NCI-H526 (cell line): ENCODE data around the gene C1QTNF5.

Experiments
- DNase-seq, 2 experiments: peaks; one replicate each; lab custom pipeline; 2025; lab: John Stamatoyannopoulos, UW

The C1QTNF5 gene

DNA sequence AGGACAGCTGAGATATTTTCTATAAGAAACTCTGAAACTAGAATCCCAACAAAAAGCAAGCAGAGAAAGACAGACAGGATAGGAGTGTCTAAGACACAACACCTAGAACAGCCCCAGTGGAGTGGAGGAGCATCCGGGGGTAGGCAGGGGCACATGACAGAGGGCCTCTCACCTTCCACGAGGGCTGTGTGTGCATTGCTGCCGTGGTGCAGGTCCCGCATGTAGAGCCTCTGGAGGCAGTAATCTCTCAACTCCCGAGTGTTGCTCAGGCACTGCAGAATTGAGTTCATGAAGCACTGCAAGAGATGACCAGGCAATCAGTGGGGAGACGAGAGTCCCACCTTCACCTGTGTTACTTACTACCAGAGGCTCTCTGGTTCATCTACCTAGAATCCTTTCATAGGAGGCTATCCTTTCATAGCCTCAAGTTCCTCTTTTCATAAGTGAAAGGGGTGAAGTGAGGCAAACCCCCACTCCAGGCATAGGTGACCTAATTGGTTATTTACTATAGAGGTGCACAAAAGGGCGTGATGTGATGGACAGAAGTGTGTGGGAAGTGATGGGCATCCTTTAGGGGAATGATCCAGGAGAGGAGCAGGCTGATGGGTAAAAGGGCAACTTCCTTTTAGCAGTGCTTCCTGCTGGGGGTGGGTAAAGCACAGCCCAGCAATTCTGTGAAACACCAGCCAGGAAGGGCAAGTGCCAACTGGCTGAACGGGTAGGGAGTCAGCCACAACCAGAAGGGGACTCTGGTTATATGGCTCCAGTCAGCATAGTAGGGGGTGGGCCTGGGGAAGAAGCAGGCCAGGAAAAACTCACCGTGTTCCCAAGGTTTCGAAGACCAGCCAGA, 18.9 kb upstream of the C1QTNF5 start:
- no peak for DNase-seq

- no peak for DNase-seq
These were observed 16.4 kb upstream of the C1QTNF5 start for GRCh38 chr11:119357074-119357473.

DNA sequence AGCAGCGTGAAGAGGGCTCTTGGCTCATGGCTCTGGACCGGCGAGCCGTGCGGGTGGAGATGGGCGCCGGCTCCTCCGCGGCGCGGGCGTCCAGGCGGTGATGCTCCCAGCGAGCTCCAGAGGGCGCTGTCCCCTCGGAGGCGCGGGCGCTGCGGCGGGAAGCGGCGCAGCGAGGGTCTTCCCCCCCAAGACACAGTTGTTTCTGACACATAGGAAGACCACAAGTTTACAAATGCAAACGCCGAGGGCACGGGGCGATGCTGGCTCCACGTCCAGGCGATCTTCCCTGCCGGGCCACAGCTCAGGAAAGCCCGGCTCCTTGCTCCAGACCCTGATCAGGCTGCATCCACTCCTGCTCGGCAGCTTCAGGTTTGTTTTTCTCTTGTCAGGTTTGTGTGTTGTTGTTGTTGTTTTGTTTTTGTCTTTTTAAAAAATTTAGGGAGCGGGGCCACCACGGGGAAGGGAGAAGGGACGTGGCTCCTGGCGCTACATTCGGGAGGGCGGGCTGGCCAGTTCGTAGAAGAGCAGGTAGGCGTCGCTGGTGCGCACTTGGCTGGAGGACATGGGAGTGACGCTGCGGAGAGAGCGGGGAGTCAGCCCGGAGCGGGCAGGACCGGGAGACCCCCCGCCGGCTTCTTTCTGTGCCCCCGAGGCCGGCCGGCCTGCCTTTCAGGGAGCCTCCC, 15.8 kb upstream of the C1QTNF5 start:
- peak; percentile 62 to 93 for DNase-seq

DNA sequence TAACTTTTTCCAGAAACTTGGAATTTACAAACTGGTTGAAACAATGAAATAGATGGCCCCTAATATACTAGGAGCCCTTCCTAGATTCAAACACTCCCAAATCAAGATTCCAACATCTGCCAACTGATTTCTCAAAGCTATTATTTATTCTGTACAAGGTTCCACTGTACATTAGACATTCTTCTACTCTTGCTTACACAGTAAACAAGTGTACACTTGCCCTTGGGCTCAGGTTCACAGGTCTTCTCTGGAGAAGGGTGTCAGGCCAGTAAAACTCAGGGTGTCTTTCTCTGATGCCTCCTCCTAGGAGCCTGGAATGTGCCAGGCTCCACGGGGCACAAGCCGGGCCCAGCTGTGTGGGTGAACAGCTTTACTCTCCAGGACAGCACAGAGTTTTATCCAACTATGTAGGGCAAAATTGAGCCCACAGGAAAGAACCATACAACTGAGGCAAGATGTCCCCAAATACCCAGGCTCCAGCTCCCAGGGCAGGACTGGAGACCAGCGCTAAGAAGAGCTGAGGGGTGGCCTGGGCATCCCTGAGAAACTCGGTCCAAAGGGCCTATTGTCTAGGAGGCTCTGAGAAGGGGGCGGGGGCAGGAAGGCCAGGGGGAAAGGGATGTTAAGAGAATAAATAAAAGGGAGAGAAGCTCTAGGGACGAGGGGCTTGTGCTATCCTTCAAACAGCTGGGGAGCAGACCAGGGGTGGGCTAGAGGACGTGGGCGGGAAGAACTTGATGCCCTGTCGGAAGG, 14.6 kb upstream of the C1QTNF5 start:
- no peak for DNase-seq

DNA sequence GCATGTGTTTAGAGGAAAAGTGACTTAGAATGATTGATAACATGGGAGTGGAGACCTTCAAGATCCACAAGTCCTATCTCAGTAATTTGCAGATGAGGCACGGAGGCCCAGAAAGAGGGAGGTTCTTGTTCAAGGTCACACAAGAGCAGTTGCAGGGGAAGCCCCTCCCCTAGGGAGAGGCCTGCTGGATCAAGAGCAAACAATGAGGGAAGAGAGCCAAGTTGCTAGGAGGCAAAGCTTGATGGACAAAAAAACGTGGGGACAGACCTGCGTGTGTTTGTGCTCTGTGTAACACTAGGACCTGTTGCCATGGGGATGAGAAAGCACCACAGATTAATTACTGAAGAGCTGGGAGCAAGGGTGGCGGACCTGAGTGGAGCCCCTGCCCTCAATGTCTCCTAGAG, 12.2 kb upstream of the C1QTNF5 start:
- peak; percentile 69 to 71 for DNase-seq

DNA sequence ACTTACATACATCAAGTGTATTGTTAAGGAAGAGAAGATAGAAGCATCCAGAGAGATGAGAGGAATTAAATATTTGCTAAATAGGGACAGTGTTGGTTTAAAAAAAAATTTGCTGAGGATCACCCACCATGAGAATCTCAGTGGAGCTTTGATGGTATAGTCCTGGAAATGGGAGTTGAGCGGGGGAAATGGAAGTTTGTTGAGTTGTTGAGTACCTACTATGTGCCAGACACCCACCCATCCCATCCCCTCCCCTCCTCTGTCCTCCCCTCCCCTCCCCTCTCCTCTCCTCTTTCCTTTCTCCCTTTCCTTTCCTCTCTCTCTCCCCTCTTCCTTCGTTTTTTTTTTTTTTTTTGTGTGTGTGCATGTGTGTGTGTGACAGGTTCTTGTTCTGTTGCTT, 10.5 kb upstream of the C1QTNF5 start:
- DNase-seq: no peak

DNA sequence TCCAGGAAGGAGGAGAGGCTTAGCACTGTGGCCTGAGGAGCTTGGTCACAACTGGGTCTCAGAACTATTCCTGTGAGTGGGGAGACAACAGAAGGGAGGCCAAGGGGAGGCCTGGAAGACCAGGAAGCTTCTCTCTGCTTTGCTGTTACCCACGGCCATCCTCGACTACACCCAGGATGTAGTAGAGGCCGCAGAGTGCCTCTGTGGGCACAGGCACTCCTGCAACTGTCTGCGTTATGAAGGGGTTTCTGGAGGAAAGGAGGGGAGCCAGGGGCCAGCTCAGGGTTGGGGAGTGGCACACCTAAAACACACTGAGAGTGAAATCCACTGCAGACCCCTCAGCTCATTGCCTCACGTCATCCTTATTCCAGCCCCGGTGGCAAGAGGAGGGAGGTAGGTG, 9.6 kb upstream of the C1QTNF5 start:
- DNase-seq: no peak

DNA sequence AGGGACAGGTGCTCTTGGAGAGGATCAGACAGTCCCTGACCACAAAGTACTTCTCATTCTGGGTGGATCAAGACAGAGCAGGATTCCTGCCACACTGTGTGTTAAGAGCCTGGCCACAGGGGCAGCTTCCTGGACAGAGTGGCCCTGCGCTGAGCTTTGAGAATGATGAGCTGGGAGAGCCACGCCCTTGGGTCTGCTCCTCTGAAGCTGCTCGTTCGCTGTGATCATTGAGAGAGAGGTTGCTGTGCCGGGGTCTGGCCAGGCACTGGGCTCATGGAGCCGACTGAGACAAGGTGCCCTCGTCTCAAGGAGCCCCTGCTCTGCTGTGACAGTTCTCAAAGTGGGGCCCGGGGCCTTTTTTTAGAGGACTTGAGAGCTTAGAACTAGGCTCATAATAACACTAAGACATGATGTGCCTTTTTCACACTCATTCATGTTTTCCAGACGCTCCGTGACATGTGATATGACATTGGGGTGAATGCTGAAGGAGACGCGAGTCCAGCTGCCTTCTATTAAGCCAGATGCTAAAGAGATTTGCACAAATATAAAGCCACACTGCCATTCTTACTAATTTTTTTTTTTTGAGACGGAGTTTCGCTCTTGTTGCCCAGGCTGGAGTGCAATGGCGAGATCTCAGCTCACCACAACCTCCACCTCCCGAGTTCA, 7.4 kb upstream of the C1QTNF5 start:
- DNase-seq: peak in 1 of 2 experiments; percentile 55

DNA sequence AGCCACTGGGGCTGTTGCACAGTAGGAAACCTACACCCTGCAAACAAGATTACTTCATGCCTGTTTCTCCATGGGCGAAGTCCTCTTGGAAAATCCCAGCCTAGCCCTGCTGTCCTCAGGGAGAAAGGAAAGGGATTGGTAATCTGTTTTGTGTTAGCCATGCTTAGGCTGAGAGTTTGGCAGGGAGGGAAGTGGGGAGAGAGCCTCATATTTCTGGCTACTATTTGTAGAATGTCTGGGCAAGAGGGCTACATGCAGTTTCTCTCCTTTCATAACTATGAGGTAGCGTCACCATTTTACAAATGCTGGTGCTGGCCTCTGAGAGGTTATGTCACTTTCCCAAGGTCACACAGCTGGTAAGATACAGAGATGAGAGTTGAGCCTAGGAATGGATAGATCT, 6.6 kb upstream of the C1QTNF5 start:
- DNase-seq: no peak

DNA sequence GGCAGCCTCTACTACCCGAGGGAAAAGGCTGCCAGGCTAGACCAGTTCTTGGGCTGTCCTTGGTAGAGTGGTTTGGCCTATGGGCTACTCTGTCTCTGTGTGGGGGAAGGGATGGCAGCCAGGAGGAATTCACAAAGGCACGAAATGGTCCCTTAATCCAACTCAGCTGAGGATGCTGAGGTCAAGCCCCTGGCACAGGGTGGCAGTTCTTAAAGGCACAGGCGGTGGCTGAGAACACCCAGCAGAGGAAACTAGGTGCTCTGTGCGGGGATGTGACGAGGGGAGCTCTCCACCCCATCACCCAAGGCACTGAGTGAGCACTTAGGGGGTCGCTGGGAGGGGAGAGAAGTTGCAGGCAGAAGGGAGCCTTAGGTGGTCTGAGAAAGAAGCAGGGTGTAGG, 5.9 kb upstream of the C1QTNF5 start, which contains the start of gene MFRP:
Gene MFRP (minus strand): TSS at position 101 of the 400 bp plus-strand sequence. CDS start 192 bp downstream, outside the sequence.
- no peak for DNase-seq

- no peak for DNase-seq
These were observed 5.0 kb upstream of the C1QTNF5 start for GRCh38 chr11:119345685-119346084.

- no peak for DNase-seq
These were observed 3.8 kb upstream of the C1QTNF5 start for GRCh38 chr11:119344291-119345010.

DNA sequence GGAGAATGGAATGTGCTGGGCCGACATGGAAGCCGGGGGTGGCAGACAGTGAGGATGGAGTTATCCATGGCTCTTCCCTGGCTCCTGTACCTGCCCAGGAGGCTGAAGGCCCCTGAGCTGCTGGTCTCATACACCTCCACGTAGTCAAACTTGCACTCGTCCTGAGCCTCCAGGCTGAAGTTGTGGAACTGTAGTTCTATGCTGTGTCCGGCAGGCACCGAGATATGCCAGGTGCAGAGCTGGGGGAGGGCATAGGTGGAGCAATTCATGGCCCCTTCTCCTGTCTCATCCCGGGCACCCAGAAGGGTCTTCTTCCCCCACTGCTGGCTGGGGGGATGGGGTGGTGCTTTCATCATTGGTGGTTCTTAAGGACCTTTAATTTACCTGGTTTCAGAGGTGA, 3.0 kb upstream of the C1QTNF5 start:
- DNase-seq: no peak

DNA sequence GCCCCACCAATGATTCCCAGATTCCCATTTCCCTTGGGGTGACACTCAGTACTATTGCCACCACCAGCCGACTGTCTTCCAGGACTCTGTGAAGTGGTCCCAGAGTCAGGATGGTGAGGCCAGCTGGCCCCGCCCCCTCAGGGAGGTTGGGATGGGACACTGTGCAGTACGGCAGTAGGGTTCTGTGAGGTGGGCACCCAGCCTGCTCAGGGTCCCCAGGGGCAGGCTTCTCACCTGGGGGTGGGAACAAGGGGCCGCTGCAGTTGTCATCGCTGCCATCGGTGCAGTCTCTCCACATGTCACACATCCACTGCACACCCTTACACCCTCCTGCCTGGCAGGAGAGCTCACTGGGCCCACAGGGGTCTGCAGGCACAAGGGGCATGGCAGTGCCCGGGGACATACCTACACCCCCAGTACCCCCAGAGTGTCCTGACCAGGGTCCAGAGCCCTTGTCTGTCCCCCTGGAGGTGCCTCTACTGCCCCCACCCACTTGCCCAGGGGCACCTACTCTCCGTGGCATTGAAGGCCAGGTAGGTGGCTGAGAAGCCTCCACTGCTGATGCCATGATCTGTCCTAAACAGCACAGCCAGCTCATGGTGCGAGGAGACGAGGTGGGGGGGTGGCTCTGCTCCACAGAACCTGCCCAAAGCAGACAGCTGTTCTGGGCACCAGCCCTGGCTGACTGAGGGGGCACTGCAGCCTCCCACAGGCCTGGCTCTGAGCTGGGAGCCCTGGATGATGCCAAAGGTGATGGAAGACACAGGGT, 1.9 kb upstream of the C1QTNF5 start:
- no peak for DNase-seq

DNA sequence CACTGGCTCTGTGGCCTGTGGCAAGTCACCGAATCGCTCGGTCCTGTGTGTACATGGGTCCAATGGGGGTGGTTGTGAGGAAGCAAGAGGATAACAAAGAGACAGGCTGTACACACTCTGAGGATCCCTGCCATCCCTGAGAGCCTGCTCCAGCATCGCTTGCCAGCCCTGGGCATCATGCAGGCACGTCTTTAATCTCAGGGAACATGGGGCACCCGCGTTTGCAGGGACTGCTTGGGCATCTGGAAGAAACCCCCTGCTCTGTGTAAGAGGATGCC, 1.3 kb upstream of the C1QTNF5 start:
- DNase-seq: no peak

DNA sequence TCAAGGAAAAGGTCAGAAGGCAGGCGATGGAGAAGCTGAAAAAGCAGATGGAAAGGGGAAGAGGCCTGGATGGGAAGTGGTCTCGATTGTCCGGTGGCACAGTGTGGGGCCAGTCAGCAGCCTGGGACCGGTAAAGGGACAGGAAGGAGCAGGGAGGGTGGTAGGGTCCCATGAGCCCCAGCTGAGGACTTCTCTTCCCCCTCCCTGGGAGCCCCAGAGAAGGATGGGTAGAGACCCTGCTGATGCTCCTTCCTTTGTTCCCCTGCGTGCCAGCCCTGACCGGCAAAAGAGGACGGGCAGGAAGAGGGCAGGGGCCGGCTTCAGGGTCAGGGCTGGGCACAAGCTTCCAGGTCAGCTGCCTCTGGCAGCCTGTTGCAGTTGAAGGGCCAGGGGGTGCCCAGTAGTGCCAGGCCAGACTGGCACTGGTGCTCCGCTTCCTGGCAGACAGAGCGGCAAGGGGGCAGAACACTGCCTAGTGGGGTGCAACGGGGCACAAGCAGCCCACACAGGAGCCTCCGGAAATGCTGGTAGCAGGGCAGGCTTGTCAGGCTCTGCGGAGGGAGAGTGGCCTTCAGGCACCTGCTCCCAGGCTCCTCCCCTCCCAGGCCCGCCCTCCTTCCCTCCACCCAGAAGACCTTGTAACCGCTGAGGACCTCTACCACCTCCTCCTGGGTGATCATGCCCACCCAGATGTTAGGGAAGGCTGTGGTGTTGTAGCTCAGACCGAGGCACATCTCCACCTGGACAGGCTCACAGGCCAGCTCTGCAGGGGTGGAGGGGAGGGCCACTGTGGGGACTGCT, 739 bp upstream of the C1QTNF5 start:
- DNase-seq: peak in 1 of 2 experiments; percentile 52

GRCh38 chr11:119339589-119340334, 921 bp downstream of the C1QTNF5 start:
- peak in 1 of 2 experiments; percentile 90 for DNase-seq

GRCh38 chr11:119338965-119339588, 1.6 kb downstream of the C1QTNF5 start:
- peak in 1 of 2 experiments; percentile 60 for DNase-seq
